OCI-LY1 (cell line): Measurements from ENCODE around the gene SOX9.

ENCODE experiments used
- CTCF ChIP-seq: fragments of 200-600 bp; sonication (generic), shearing (Covaris generic); IDR thresholded peaks from 2 replicates; pipeline ENCODE4 v1.5.1; 2017; ENCODE audit warnings: mild to moderate bottlenecking, antibody characterized with exemption, low read length, moderate library complexity, mixed read lengths
- EZH2 ChIP-seq: fragments of 200-600 bp; sonication (generic), shearing (Covaris generic); IDR thresholded peaks from 2 replicates; pipeline ENCODE4 v1.8.0; 2017; ENCODE audit warnings: borderline replicate concordance, mixed run types, mild to moderate bottlenecking, antibody characterized with exemption, low read length, moderate library complexity, mixed read lengths

GRCh38 chr17:72158895-72159885 is 38.4 kb downstream of the SOX9 start:
- TF ChIP-seq CTCF: no peak
- TF ChIP-seq EZH2: no peak
